DMS 273 (cell line): ENCODE measurements around the gene TEDDM1.
"Not testable (repeated sequence)": the region's sequence is repeated elsewhere in the genome, so short reads cannot be mapped to it uniquely, and the experiment has no call there.

ENCODE experiments used
- DNase-seq: peaks from one replicate; lab custom pipeline; 2025; ENCODE audit not compliant: unreplicated experiment; lab: John Stamatoyannopoulos, UW

The TEDDM1 gene

DNA sequence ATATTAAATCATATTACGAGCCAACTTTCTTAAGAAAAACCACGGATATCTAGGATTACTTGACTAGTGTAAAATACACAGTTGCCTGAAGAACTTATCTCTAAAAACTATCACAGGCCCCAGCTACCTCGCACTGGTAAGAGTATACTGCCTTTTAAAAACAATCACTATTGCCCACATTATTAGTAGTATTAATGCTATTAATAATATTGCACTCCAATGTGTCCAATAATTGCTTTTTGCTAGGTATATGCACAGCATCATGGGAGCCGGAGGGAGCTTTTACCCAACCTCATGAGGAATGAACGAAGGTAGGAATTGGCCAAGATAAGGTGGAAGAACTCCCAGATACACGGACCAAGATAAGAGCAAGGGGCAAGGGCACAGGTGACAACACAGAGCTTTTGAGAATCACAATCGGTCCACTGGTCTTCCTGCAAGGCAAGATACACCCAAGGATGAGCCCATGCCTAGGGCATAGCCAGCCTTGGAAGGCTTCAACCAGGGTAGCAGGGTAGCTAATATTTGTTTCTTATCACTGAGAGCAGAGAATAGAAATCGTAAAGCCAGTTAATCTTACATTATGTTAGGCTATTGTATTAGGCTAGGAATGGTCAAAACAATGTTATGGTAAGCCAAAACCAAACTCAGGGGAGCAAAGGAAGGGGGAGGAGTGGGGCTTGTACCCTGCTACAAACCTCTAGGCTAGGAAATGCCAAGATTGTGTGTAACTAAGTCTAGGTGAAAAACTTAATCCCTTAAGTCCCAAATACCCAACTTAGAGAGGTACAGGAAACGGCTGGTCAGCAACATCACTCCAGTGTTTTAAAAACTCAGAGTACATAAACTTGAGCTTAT, 18.3 kb downstream of the TEDDM1 start:
- peak; percentile 18 for DNase-seq

GRCh38 chr1:182380199-182380598, 20.3 kb downstream of the TEDDM1 start:
- DNase-seq, result no peak

- not testable (repeated sequence) for DNase-seq
These were observed 20.7 kb downstream of the TEDDM1 start for GRCh38 chr1:182379781-182380180.

DNA sequence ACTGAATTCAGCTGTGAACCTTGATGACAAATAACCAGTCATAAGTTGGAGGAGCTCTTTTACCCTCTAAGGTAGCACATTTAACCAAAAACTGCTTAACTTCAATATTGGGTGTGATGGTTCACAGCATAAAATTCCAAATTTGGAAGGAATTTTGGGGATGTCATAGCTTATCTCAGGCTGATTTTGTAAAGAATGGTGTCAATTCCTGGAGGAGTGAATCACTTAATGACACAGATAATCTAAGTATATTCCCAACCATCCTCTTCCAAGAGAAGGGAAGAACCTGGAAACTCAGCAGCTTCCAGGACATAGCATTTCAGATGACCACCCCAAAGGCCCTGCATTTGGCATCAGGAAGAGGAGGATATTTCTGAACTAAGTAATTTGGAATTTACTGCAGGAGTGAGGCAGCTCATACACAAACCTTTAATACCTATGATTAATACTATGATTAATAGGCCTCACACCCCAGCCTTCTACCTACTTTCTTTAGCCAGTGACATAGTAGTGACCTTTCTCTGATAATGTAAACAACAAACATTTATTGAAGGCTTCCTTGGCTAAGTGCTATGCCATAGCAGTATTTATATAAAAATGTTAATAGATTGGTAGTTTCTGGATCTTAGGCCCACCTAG, 23.4 kb downstream of the TEDDM1 start:
- no peak for DNase-seq

DNA sequence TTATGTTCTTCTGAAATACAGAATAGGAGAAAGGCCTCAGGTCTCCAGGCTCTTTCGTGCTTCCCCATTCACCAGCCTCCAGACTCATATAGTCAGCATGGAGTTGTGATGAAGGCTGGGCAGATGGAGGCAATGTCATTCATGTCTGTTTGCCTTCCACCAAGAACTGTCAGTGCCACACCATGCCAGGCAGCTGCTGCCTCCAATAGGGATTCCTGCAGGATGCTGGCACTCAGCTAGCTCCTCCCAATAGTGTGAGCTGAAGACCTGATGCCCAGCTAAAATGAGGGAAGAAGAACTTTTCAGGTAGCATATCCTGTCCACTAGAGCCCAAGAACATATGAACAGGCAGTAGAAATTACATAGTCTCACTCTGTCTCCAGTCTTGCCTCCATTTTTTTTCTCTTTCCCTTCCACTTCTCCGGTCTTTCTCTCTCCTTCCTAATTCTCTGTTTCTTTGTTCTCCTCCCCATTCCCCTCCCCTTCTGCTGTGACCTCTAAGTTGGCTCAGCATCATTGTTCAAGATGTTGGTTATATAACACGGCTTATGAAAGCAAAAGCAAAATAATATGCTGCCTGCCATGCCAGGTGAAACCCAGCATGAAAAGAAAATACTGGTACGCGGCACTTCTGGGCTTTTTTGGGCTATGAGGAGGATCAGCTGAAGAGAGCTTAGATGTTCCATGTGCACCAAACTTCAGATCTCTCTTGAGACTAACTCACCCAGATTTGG, 26.2 kb downstream of the TEDDM1 start:
- peak; percentile 28 for DNase-seq

DNA sequence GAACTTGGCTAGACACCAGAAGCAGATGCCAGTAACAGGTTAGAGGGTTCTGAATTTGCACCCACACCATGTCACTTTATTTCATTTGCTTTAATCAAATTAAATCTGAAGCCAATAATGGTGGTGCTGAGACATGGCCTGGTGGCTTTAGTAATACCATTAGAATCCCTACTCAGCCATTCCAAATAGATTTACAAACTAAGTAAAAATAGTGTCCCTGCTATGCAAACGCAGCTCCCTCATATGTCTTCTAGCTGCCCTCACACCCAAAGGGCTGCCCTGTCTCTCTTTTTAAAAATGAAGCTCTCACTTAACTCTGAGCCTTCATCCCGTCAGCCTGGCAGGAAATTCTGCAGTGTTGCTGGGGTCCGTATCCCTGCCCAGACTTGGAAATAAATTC, 29.9 kb downstream of the TEDDM1 start:
- no peak for DNase-seq

- DNase-seq, result no peak
These were observed 31.6 kb downstream of the TEDDM1 start for GRCh38 chr1:182368903-182369302.

GRCh38 chr1:182368358-182368757, 32.1 kb downstream of the TEDDM1 start:
- no peak for DNase-seq

DNA sequence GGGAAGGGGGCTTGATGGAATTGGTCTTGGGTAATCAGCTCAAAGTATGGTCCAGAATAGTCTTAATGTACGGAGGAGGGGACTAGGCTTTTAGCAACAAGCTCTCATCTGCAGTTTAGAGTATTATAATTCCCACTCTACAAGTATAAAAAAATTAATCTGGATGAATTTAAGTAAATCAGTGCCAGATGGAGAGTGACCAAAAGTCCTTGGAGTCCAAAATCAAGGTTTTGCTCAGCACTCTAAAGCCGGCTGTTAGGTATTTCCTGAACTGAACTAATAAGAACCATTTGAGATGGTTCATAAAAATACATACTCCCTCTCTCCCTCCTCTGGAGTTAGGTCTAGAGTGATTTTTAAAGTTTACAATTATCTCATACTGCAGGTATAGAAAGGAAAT, 32.5 kb downstream of the TEDDM1 start:
- no peak for DNase-seq

GRCh38 chr1:182366596-182366995, 33.9 kb downstream of the TEDDM1 start:
- no peak for DNase-seq

DNA sequence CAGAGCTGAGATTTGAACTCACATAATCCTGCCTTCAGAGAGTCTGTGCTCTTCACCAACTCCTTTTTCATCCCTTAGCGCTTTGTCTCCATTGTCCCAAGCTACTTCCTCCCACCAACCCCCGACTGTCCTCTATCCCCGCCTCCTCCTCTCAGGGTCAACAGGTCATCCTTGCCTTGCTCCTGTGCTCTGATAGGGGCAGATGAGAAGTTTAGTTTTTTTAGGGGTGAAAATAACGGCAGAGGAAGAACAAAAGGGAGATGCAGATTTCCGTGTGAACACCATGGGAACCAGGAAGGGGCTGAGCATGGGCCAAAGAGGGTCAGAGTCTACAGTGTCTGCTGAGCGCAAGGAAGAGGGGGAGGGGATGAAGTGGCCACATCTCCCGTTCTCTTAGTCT, 40.8 kb downstream of the TEDDM1 start:
- no peak for DNase-seq

GRCh38 chr1:182357913-182358312, 42.6 kb downstream of the TEDDM1 start:
- DNase-seq, result peak; percentile 94

DNA sequence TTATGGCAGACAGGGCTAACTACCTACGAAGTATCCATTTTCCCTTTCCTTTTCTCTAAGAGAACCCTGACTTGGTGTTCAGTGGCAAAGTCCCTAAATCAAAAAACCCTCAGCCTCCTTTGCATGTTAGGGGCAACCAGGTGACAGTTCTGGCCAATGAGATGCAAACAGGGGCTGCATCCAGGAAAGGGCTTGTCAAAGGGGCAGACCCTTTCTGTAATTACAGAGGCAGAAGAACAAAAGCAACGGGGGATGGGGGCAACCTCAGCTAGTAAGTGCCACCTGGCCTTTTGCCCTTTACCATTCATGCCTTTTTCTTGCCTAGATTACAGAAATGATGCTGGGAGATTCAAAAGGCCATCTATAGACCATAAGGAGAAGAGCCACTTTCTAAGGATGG, 43.3 kb downstream of the TEDDM1 start:
- DNase-seq, result peak; percentile 66

- DNase-seq, result no peak
These were observed 44.8 kb downstream of the TEDDM1 start for GRCh38 chr1:182355723-182356098.

DNA sequence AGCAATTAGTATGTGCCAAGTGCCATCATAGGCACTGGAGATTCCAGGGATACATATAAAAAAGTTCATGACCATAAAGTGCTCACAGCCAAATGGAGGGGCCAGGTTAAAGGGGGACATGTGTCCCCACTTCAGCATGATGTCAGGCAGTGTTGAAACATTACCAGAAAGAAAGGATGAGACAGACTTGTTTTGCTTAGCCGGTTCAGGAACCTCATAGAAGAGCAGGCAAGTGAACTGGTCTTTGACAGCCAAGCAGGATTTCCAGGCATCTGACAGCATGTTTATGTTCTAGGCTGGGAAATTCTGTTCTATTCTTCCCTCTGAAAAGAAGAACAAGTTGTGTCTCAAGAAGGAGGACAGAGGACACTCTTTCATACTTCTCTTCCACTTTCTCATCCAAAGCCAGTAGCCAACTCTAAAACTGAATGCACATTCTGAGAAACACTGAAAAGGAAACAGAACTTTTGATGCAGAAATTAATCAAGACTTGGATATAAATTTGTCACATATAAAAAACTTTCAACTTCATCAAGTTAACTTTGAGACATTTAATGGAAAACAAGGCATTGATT, 48.6 kb downstream of the TEDDM1 start:
- DNase-seq, result no peak

DNA sequence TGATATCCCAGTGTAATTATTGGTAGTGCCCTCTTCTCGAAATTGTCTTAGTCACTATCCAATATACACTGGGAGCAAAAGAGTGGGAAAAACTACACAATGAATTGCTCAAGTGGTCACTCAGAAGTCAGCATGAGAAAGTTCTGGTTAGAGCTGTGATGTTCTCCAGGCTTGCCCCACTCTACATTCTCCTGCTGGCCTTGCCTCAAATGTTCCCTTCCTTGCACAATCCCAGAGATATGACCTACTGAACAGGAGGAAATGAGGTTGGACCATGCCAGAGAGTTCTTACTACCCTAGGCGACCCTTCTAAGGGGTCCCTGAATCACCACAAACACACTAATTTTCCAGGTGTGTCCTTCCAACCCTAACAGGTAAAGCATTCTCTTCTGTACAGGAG, 49.6 kb downstream of the TEDDM1 start:
- DNase-seq, result no peak

DNA sequence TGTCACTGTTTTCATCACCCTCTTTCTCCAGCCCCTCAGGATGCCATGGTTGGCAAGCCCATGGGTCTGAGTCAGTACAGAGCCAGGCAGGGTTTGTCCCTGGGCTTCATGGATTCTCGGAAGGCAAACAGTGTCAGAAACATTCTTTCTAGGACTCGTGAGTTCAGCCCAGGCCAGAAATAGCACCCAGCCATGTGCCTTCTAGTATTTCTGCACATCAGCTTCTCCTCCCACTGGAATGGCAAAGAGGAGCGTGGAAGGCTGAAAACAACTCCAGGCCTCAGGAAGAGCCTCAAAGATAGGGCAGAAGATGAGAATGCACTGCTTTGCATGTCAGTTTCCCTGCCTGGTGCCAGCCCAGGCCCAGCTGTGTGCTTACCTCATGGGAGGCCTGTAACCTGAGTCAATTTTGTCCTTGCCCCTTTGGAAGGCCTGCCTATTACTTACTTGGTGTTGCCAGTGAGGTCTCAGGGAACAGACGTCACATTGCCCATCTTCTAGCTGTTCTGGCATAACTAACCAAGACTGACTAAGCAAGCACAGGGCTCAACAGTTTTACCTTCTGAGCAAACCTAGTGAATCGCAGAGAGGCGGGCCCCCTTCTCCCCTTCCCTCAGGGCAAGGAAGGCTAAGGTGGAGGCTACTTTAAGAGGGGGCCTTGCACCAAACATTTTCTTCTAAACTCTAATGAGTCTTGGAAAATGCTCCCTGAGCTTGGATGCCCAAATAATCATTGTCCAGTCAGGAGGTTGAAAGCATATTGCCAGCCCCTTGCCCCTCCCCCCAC, 51.3 kb downstream of the TEDDM1 start:
- DNase-seq, result peak; percentile 48
